Endometrium (tissue), 2 donors: ENCODE measurements around the gene TNRC6C.

ENCODE experiments used
- FAIRE-seq: peaks from 2 replicates; lab custom pipeline; 2012; peaks lifted over from hg19 to GRCh38; lab: Jason Lieb, UNC
- donor health status: control.
- donor health status: control.

TNRC6C gene

DNA sequence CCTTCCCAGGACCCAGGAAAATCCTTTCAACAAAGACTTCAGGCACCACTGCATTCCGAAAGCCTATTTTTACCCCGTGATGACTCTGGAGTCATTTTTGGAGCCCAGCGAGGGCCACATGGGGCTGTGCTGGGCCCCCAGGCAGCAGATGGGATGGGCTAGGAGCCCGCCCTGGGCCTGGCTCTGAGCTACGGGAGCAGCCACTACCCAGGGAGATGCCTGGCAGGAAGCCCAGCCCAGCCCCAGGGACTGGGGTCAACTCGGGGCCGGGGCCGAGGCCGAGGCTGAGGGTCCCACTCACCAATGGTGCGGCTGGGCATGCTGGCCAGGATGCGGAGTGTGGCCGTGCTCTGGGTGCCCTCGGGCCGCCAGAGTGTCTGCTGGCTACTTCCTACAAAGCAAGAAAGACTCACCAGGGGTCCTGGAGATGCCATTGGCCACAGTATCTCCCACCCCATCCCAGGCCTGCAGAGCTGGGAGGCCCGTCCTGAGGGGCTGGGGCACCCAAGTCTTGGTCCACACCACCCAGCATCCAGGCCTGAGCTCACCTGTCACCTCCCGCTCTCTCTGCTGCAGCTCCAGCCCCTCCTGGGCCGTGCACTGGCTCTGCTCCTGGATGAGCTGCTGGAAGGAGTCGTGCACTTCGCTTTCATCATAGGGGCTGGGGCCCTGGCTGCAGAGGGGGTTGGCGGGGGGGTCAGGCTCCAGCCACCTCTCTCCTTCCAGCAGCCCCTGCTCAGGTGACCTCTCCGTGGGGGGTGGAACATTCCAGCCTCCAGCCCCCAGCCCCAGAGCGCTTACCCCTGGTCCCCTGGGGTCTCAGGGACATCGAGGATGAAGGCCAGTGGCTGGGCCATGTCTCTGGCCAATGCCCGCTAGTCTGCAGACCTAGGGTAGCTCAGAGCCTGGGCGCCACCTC is 167.7 kb downstream of the TNRC6C start:
- FAIRE-seq, result no peak

DNA sequence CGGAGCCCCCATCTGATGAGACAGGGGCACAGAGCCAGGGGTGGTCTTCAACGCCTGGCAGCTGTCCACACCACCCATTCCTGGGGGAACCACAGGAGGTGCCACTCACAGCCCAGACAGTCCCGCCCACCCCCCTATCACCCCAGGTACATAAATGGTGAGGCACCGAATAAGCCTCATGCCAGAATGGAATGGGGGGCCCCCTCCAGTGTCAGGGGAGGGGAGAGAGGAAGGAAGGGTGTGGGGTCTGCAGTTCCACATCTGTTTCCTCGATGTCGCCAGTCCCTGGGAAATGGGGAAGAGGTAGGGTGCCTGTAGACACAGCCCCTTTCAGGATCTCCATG is 168.4 kb downstream of the TNRC6C start:
- FAIRE-seq, result no peak

DNA sequence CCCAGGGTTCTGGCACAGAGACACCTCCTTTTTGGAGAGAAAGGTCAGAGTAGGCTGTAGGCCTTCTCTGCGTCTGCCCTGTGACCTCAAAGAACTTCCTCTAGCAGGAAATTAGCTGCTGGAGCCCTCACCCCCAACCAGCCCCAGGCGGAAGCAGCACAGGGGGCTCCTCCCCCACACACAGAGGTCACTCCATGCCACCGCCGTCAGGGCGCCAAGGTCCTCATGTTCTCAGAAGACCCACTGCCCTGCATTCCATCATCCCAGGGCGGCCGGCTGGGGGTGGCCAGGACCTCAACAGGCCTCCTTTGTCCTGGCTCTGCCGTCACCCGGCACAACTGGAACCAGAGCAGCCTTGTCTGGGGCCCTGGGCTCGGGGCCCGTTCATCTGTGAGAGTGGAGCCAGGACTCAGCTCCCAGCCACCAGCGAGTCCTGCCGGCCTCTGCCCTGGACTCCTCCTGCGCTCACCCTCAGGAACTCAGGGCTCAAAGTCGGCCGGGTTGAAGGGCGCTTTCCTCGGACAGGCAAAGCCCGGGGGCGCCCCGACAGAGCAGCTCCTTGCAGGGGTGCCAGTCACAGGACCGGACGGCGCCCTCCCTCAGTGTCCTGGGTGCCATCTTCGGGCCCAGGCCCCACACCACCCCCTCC is 168.9 kb downstream of the TNRC6C start:
- FAIRE-seq, result no peak

- no peak for FAIRE-seq
Measured at GRCh38 chr17:78127888-78128550, 169.5 kb downstream of the TNRC6C start.

- FAIRE-seq, result no peak
Measured at GRCh38 chr17:78128551-78129350, 170.2 kb downstream of the TNRC6C start, which contains the start of gene TMC6. Gene TMC6 (minus strand): TSS chr17:78128755. CDS start chr17:78126832, 1,923 bp downstream.

DNA sequence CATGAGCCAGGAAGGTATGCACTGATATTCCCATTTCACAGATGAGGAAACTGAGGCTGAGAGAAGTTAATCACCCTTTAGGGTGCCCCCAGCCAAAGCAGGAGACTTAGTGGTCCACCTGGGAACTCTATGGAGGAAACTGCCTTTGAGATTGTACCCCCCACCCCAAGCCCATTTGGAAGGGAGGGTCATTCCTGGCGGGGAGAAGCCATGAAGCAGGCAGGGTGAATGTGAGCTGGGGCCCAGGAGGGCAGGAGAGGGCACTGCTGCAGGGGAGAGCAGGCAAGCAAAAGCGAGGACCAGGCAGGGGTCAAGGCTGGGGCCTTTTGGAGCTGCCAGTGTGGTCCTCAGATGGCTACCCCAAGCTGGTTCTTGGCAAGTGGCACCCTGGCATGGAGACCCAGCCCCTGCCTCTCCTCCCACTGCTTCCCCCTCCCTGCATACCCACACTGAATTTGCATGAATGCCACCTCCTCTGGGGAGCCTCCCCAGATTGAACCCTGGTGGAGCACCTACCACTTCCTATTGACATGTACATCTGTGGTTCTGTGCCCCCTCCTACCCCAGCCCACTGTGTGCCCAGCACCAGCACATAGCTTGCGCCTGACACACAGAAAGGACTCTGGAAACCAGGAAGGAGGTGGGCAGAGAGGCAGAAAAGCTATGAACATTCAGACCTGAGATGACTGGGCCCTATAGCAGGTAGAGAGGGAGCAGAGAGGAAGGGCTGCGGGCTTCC is 171.0 kb downstream of the TNRC6C start:
- FAIRE-seq, result no peak

- no peak for FAIRE-seq
Measured at GRCh38 chr17:78130090-78130436, 171.6 kb downstream of the TNRC6C start.

DNA sequence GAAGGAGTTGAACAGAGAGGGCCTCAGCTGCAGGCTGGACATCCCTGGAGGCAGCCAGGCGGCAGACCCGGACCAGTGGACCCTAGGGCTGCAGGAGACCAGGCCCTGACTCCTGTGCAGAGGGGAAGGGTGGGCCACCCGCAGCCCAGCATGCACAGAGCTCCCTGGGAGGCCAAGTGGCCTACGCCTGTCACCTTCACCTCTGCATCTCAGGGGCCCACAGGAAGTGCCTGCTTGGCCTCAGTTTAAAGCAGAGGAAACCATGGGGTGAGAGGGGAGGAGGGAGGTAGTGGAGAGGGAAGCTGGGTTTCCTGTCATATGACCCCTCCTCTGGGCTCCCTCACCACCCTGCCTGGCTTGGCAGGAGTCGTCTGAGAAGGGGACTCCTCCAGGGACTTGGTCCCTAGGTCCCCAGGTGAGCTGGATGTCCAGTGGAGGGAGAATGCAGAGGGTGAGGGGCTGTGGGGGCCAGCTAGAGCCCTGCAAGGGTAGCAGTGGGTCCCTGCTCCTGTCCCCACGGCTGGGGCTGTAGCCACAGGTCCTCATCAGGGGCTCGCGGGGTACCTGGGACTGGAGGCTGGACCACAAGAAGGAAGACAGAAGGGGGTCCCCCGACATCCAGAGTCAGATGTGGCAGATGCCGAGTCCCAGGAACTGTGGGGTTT is 172.1 kb downstream of the TNRC6C start, which contains the start of gene TMC8:
TMC8 (plus strand) TSS at position 335 of the 665 bp plus-strand sequence. CDS start 818 bp downstream, outside the sequence.
- FAIRE-seq, result no peak

DNA sequence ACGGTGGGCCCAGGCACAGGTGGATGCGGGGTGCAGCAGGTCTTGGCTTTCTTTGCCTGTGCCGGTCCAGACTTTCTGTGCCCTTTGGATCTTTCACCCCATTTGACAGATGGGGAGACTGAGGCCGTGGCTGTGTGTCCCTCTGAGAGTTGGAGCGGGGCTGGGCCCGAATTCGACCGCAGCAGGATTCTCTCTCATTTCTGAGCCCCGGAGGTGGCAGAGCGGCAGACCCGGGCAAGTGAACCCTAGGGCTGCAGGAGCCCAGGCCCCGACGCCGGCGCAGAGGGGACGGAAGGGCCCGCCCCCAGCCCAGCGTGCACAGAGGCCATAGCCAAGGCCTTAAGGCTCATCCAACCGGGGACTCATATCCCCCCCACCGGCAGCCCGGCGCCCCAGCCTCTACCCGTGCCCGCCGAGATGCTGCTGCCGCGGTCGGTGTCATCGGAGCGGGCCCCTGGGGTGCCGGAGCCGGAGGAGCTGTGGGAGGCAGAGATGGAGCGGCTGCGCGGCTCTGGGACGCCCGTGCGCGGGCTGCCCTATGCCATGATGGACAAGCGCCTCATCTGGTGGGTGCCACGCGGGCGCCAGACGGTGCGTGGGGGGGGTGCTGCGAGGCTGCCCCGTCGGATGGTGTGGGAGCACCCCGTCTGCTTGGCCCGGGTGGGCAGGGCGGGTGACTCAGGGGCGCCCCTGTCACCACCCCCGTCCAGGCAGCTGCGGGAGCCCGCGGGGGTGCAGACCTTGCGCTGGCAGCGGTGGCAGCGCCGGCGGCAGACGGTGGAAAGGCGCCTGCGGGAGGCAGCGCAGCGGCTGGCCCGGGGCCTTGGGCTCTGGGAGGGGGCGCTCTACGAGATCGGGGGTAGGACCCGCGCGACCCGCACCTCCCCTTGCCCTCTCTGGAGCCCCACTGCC is 172.9 kb downstream of the TNRC6C start:
- FAIRE-seq, result no peak

- no peak for FAIRE-seq
Measured at GRCh38 chr17:78132084-78132676, 173.7 kb downstream of the TNRC6C start.

- no peak for FAIRE-seq
Measured at GRCh38 chr17:78132767-78133178, 174.3 kb downstream of the TNRC6C start.

DNA sequence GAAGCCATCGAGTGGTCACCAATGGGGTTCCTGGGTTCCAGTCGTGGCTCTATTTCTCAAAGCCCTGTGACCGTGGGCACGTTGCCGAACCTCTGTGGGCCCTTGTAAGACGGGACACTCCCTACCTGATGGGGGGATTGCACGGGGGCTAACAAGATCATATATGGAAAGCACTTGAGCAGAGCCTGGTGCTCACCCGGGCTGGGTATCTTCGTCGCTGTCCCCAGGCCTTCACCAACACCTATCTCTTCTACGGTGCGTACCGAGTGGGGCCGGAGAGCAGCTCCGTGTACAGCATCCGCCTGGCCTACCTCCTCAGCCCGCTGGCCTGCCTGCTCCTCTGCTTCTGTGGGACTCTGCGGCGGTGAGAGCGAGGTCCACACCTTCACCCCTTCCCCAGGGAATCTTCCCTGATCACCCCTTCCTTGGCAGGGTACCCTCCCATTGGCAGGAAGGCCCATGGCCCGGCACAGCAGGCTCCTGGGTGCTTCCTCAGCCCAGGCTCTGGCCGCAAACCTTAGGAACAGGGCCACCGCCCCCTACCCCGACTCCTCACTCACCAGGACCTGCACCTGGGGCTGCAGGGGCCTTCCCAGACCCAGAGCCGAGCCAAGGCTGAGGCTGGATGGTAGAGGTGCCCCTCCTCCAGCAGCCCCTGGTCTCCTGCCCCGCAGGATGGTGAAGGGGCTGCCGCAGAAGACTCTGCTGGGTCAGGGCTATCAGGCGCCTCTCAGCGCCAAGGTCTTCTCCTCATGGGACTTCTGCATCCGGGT is 174.9 kb downstream of the TNRC6C start:
- FAIRE-seq, result no peak

DNA sequence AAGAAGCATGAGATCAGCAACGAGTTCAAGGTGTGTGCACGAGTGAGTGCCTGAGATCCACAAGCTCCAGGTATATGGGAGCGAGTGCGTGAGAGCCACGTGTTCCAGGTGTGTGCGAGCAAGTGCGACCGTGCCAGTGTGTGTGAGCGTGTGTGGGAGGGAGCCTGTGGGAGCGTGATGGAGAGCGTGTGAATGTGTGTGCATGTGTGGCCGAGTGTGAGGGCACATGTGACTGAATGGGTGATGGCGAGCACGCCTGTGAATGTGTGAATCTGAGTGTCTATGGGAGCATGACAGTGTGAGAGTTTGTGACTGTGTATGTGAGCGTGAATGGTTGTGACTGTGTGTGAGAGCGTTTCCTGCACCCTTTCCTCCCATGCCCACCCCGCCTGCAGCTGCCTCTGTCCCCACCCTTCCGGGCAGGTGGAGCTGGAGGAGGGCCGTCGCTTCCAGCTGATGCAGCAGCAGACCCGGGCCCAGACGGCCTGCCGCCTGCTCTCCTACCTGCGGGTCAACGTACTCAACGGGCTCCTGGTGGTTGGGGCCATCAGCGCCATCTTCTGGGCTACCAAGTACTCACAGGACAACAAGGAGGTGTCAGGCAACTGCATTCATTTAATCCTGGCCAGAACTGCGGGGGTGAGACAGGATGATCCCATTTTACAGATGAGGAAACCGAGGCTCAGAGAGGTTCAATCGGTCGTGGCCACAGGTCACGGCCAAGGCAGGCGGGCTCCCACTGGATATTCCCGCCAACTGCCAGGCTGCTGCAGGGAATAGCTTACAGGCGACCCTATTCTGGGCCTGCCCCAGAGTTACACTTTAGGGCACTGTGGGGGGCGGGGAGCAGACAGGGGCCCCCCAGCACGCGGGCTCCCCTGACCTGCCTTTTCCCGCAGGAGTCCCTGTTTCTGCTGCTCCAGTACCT is 175.7 kb downstream of the TNRC6C start:
- no peak for FAIRE-seq

DNA sequence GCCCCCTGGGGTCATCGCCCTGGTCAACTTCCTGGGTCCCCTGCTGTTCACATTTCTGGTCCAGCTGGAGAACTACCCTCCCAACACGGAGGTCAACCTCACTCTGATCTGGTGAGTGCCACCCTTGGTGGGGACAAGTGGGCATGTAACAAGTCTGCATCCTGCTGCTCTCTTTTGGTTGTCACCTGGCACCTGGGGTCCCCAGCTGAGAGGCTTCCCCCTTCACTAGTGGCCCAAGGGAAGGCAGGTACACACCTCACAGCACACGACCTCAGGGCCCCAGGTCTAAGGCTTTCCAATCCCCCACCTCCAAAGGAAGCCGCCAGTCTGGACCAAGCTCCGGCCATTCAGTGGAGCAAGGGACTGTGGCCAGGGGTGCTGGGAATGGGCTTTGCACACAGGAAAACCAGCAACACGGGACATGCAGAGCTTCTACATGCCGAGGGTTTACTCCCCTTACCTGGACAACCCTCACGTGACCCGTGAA is 176.4 kb downstream of the TNRC6C start:
- FAIRE-seq, result no peak

GRCh38 chr17:78135858-78136500 is 177.5 kb downstream of the TNRC6C start:
- no peak for FAIRE-seq

DNA sequence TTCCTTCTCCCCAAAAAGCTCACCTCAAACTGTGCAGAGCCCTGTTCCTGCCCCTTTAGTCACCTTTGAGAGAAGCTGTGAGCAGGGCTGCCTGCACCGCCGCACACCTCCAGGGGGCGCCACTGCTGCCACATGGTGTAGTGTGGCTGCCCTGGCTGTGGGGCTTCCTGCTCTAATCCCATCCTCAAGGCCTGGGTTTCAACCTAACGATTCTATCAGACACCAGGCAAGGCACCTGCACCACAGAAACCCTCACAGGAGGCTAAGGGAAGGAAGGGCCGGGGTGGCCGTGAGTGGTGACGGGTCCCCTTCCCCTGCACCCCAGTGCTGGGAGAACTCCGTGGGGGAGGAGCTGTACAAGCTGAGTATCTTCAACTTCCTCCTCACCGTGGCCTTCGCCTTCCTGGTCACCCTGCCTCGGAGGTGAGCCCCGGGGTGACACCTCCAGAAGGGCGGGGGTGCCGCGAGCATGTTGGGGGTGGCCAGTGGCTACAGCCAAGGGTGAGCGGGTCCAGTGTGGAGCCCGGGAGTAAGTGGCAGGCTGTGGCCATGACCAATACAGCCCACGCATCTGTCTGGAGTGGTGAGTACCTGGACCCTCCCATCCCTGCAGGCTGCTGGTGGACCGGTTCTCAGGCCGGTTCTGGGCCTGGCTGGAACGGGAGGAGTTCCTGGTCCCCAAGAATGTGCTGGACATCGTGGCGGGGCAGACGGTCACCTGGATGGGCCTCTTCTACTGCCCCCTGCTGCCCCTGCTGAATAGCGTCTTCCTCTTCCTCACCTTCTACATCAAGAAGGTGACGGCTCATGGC is 179.1 kb downstream of the TNRC6C start:
- FAIRE-seq, result no peak
